ENCODE measurements around the gene DCTN3. TPM values are rescaled to one million over a fixed set of nuclear protein-coding genes. Genes with fewer than 3 reads are reported as not detected.

The DCTN3 gene
- total and polyA plus RNA-seq, 2 experiments from 2014 or later: 79.8 to 172 TPM

DNA sequence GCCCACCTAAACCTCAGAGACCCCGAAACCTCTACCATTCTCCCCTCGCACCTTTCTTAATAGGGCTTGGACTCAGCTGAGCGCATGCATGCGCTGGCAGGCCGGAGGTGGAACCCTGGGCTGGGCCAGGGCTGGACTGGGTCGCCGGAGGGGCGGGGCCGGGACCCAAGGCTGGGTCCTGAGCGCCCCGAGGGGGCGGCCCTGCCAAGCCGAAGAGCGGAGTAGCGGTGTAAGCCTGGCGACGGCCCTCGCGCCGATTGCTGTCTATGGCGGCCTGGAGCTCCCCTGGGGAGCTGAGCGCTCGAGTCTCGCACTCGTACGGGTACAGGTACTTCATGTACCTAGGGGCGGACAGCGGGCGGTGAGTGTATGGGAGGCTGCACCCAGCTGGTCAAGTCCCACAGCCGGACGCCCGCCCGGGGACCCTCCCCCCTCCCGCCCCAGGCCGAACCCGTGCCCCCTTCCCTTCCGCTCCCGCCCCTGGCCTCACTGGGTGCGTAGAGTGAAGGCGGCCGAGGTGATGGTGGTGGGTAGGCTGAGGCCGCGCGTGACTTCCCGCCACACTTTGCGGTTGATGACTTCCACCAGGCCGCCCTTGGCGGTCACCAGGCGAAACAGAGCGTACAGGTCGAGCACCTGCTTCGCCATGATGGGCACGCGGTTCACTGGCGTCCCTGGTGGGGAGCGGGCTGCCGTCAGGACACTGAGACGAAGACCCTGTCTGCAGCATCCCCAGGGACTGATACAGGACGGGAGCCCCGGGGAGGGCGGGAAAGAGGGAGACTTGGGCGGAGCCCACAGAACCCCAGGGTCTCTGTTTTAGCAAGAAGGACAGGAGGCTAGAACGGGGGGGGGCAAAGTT is 3.3 kb upstream of the DCTN3 start:
- H3K4me1 ChIP-seq (ENCODE audit: low read depth): peaks cover 3% of the 10 kb centered on the region
- H3K27ac ChIP-seq: no peak overlapping the region
- H3K4me3 ChIP-seq: no peak overlapping the region
- H3K27me3 ChIP-seq: peaks cover 54% of the 10 kb centered on the region
- TF ChIP-seq, protein P1, sequence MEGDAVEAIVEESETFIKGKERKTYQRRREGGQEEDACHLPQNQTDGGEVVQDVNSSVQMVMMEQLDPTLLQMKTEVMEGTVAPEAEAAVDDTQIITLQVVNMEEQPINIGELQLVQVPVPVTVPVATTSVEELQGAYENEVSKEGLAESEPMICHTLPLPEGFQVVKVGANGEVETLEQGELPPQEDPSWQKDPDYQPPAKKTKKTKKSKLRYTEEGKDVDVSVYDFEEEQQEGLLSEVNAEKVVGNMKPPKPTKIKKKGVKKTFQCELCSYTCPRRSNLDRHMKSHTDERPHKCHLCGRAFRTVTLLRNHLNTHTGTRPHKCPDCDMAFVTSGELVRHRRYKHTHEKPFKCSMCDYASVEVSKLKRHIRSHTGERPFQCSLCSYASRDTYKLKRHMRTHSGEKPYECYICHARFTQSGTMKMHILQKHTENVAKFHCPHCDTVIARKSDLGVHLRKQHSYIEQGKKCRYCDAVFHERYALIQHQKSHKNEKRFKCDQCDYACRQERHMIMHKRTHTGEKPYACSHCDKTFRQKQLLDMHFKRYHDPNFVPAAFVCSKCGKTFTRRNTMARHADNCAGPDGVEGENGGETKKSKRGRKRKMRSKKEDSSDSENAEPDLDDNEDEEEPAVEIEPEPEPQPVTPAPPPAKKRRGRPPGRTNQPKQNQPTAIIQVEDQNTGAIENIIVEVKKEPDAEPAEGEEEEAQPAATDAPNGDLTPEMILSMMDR (IDR thresholded peaks at IDR 0.05; ENCODE audit: low read depth, low read length): no peak
- DNase-seq (ENCODE audit: low read depth in 1 of 2, low spot score in 1 of 2): no peak
- H3K9me3 ChIP-seq (ENCODE audit: low read depth): no peaks in the 10 kb centered on the region
- H3K36me3 ChIP-seq: no peaks in the 10 kb centered on the region

DNA sequence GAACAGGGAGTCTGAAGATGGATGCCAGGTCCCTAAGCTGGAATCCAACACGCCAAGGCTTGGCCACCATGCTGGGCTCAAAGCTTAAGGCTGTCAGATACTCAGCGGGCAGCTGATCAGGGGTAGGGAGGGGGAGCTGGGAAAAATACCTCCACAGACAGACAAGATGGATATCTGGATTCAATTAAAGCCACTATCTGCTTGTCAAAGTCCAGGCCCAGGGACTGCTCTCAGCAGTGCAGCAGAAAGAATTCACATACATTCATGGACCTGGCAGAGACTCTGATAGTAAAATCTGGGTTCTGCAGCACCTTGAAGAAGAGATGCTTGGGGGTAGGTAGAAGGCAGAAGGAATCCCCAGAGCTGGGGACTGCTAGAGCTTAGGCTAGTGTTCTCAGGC is 5.2 kb downstream of the DCTN3 start:
- H3K4me1 ChIP-seq (ENCODE audit: low read depth): peaks cover 12% of the 10 kb centered on the region
- TF ChIP-seq, protein P1 (IDR thresholded peaks at IDR 0.05; ENCODE audit: low read depth, low read length): no peak
- DNase-seq (ENCODE audit: low read depth in 1 of 2, low spot score in 1 of 2): no peak
- H3K27ac ChIP-seq: no peak overlapping the region
- H3K27me3 ChIP-seq: no peaks in the 10 kb centered on the region
- H3K36me3 ChIP-seq: peaks cover 12% of the 10 kb centered on the region
- no peaks in the 10 kb centered on the region for H3K9me3 ChIP-seq (ENCODE audit: low read depth)
- H3K4me3 ChIP-seq: no peak overlapping the region

DNA sequence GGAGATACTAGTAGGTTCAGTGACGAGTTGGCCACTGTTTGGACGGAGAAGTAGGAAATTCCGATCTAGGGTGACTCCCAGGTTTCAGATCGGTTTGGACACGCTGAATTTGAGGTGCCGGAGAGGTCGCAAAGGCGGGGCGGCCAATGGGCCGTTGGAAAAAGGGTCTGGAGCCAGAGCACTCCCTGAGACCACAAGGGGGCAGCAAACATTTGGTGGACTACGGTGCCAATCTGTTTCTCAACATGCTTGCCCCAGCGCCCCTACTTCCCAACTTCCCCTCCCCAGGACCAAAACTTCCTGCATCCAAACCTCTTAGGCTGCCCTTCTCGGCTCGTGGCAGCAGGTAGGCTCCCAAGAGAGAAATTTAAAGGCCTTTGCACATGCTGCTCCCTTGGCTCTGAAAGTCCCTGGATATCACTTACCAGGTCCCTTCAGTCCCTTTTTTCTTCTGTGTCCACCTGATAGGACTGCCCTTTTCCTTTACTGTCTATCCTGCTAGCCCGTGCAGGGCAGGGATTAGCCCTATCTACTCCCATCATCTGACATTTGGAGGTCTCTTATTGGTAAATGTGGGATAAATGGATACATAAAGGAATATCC is 7.4 kb downstream of the DCTN3 start:
- TF ChIP-seq, protein P1 (IDR thresholded peaks at IDR 0.05; ENCODE audit: low read depth, low read length): peak; percentile 91
- no peak overlapping the region for H3K27ac ChIP-seq
- H3K9me3 ChIP-seq (ENCODE audit: low read depth): no peaks in the 10 kb centered on the region
- H3K4me3 ChIP-seq: peak overlapping the region; percentile 58
- peaks cover 12% of the 10 kb centered on the region for H3K36me3 ChIP-seq
- peaks cover 8% of the 10 kb centered on the region for H3K4me1 ChIP-seq (ENCODE audit: low read depth)
- peak; percentile 77 to 90 for DNase-seq (ENCODE audit: low read depth in 1 of 2, low spot score in 1 of 2)
- H3K27me3 ChIP-seq: no peaks in the 10 kb centered on the region

DNA sequence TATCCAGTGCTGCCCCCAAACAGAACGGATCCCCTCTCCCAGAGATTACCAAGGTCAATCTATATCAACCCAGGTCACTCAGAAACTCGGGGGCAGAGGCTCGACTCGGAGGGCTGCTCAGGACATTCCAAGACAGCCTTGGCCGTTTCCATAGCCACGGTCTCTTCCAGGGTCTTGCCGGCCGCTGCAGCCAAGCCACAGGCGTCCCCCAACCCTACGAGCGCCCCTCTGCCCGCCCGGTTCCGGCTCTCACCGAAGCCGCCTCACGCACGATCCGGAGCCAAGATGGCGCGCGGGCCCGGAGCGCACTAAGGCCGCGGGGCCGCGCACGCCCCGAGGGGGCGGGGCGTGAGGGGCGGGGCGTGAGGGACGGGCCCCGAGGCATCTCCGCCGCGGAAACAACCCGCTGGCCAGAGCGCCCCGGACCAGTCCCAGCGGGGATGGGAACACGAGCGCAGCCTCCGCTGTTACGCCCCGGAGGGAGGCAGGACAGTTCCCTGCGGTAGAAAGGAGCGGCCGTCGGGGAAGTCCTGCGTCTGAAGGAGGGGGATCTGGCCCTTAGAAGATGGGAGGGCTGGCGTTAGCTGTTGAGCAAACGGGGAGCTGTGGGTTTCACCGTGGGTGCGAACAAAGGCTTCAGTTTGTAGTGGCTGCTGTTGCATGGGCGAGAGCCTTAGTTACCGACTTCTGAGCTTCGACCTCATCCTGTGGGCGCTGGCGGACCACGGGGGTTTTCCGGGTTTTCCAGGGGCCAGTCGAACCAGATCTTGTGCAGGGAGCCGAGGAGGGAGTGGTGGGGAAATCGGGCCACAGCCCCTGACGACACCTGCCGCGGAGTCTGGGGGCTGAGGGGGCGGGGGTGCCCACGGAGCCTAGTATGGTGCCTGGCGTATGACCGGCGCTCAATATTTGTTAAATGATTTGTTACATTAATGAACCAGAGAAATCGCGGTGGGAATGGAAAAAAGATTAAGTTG is 8.2 kb downstream of the DCTN3 start, which contains the start of gene RPP25L:
Gene RPP25L, minus strand, starts transcription at position 287 of the 977 bp plus-strand sequence. CDS start 801 bp downstream, outside the sequence.
- peak; percentile 89 to 91 for DNase-seq (ENCODE audit: low read depth in 1 of 2, low spot score in 1 of 2)
- TF ChIP-seq, protein P1 (IDR thresholded peaks at IDR 0.05; ENCODE audit: low read depth, low read length): no peak
- H3K9me3 ChIP-seq (ENCODE audit: low read depth): no peaks in the 10 kb centered on the region
- H3K4me1 ChIP-seq (ENCODE audit: low read depth): peaks cover 8% of the 10 kb centered on the region
- H3K27ac ChIP-seq: peak within 1 kb of the TSS; percentile 79
- peak within 1 kb of the TSS; percentile 58 for H3K4me3 ChIP-seq
- H3K27me3 ChIP-seq: no peaks in the 10 kb centered on the region
- H3K36me3 ChIP-seq: peaks cover 4% of the 10 kb centered on the region

DNA sequence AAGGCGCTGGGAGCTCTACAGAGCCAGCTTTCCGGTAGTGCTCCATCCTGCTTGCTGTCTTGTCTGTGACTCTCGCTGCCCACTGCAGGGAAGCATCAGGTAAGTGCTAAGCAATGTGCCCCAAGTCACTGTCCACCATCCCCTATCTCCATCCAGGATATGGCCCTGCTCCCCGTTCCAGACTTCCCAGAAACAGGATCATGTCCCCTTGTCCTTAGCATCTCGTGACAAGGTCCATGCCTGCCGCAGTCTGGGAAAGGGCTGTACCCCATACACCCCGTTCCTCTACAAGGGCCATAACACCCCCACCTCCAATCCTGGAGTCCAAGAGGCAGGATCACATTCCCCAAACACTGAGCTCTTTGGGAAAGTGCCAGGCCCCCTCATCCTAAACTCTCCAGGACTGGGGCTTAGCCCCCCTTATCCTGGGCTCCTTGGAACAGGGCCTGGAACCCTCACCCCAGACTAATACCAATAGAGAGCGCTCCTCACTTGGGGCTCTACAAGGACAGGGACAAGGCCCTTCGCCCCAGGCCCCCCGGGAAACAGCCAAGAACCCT is 9.0 kb downstream of the DCTN3 start:
- TF ChIP-seq, protein P1 (IDR thresholded peaks at IDR 0.05; ENCODE audit: low read depth, low read length): no peak
- Histone ChIP-seq H3K36me3 (no peaks in the 10 kb centered on the region), H3K27me3 (no peaks in the 10 kb centered on the region), H3K4me3 (peak overlapping the region; percentile 58), H3K27ac (peak overlapping the region; percentile 79), H3K9me3 (ENCODE audit: low read depth) (no peaks in the 10 kb centered on the region), H3K4me1 (ENCODE audit: low read depth) (peaks cover 8% of the 10 kb centered on the region)
- DNase-seq (ENCODE audit: low read depth in 1 of 2, low spot score in 1 of 2): no peak
